H9 (cell line): ENCODE measurements around the gene DAPK1. TPM values are rescaled to one million over a fixed set of nuclear protein-coding genes. Genes with fewer than 3 reads are reported as not detected.

Source experiments
- DNase-seq: peaks from one replicate; pipeline ENCODE4 v3.0.0-alpha.2; 2017
- H2AFZ ChIP-seq: one replicate; pipeline ENCODE4 v1.6.1; 2013; ENCODE audit warnings: mild to moderate bottlenecking, low read length, control low read depth, moderate library complexity
- H2AK5ac ChIP-seq: 2 replicates; pipeline ENCODE4 v1.6.1; 2013; ENCODE audit warnings: low read length, control low read depth, mixed read lengths; ENCODE audit not compliant: insufficient read length
- H2BK120ac ChIP-seq: one replicate; pipeline ENCODE4 v1.6.1; 2013; ENCODE audit warnings: low read depth, mild to moderate bottlenecking, low read length, control low read depth, inconsistent platforms; ENCODE audit not compliant: poor library complexity, severe bottlenecking
- H2BK12ac ChIP-seq: 2 replicates; pipeline ENCODE4 v1.6.1; 2013; ENCODE audit warnings: low read length, control low read depth, mixed read lengths, low read depth; ENCODE audit not compliant: insufficient read length
- H2BK15ac ChIP-seq: 2 replicates; pipeline ENCODE4 v1.6.1; 2013; ENCODE audit warnings: low read depth, low read length, control low read depth
- H2BK20ac ChIP-seq: one replicate; pipeline ENCODE4 v1.6.1; 2013; ENCODE audit warnings: low read depth, mild to moderate bottlenecking, low read length, control low read depth, inconsistent platforms; ENCODE audit not compliant: poor library complexity, severe bottlenecking
- H2BK5ac ChIP-seq: 2 replicates; pipeline ENCODE4 v1.6.1; 2013; ENCODE audit warnings: low read length, control low read depth, mixed read lengths; ENCODE audit not compliant: insufficient read length
- H3K14ac ChIP-seq: 2 replicates; pipeline ENCODE4 v1.6.1; 2013; ENCODE audit warnings: low read length, control low read depth; ENCODE audit not compliant: insufficient read depth
- H3K18ac ChIP-seq: 2 replicates; pipeline ENCODE4 v1.6.1; 2013; ENCODE audit warnings: low read depth, mild to moderate bottlenecking, mixed read lengths, low read length, control low read depth; ENCODE audit not compliant: insufficient read length
- H3K23ac ChIP-seq: 2 replicates; pipeline ENCODE4 v1.6.1; 2013; ENCODE audit warnings: low read length, control low read depth, mixed read lengths, low read depth; ENCODE audit not compliant: insufficient read length
- H3K23me2 ChIP-seq: 2 replicates; pipeline ENCODE4 v1.6.1; 2013; ENCODE audit warnings: low read depth, mild to moderate bottlenecking, mixed read lengths, low read length, control low read depth; ENCODE audit not compliant: insufficient read length, poor library complexity, severe bottlenecking
- H3K27ac ChIP-seq: 2 replicates; pipeline ENCODE4 v1.5.1; 2013; ENCODE audit warnings: low read length, control low read depth, mixed read lengths, low read depth; ENCODE audit not compliant: insufficient read length
- H3K27me3 ChIP-seq: 2 replicates; pipeline ENCODE4 v1.6.1; 2013; ENCODE audit warnings: low read length, control low read depth, inconsistent platforms; ENCODE audit not compliant: insufficient read depth
- H3K4ac ChIP-seq: 2 replicates; pipeline ENCODE4 v1.6.1; 2013; ENCODE audit warnings: low read depth, mild to moderate bottlenecking, control low read depth, inconsistent platforms, low read length, moderate library complexity
- H3K4me1 ChIP-seq: 2 replicates; pipeline ENCODE4 v1.6.1; 2013; ENCODE audit warnings: low read length, control low read depth, inconsistent platforms; ENCODE audit not compliant: insufficient read depth
- H3K4me2 ChIP-seq: 2 replicates; pipeline ENCODE4 v1.6.1; 2013; ENCODE audit warnings: low read length, control low read depth, mixed read lengths; ENCODE audit not compliant: insufficient read length, insufficient read depth
- H3K56ac ChIP-seq: 2 replicates; pipeline ENCODE4 v1.6.1; 2013; ENCODE audit warnings: low read depth, mild to moderate bottlenecking, mixed read lengths, low read length, control low read depth; ENCODE audit not compliant: insufficient read length
- H3K79me1 ChIP-seq: 2 replicates; pipeline ENCODE4 v1.6.1; 2013; ENCODE audit warnings: low read depth, mild to moderate bottlenecking, moderate library complexity, low read length, control low read depth, inconsistent platforms; ENCODE audit not compliant: insufficient read depth, poor library complexity, severe bottlenecking
- H3K79me2 ChIP-seq: 2 replicates; pipeline ENCODE4 v1.6.1; 2013; ENCODE audit warnings: low read length, control low read depth, inconsistent platforms; ENCODE audit not compliant: insufficient read depth
- H3K9ac ChIP-seq: 2 replicates; pipeline ENCODE4 v1.6.1; 2013; ENCODE audit warnings: low read length, control low read depth, mixed read lengths; ENCODE audit not compliant: insufficient read length; ENCODE audit errors: extremely low read depth
- H3K9me3 ChIP-seq: one replicate; pipeline ENCODE4 v1.6.1; 2013; ENCODE audit warnings: low read depth, low read length, inconsistent platforms; ENCODE audit not compliant: control insufficient read depth
- H3T11ph ChIP-seq: one replicate; pipeline ENCODE4 v1.6.1; 2013; ENCODE audit warnings: mild to moderate bottlenecking, low read length, control low read depth, inconsistent platforms
- H4K20me1 ChIP-seq: one replicate; pipeline ENCODE4 v1.6.1; 2013; ENCODE audit not compliant: control insufficient read depth, insufficient read length, insufficient read depth
- H4K5ac ChIP-seq: 2 replicates; pipeline ENCODE4 v1.6.1; 2013; ENCODE audit warnings: low read depth, mild to moderate bottlenecking, mixed read lengths, low read length, control low read depth; ENCODE audit not compliant: insufficient read length
- H4K8ac ChIP-seq: replicated peaks from 2 replicates; pipeline ENCODE4 v1.6.1; 2013; ENCODE audit warnings: low read length, control low read depth, mixed read lengths, low read depth; ENCODE audit not compliant: insufficient read length
- H4K91ac ChIP-seq: 2 replicates; pipeline ENCODE4 v1.6.1; 2013; ENCODE audit warnings: low read depth, mild to moderate bottlenecking, moderate library complexity, mixed read lengths, low read length, control low read depth; ENCODE audit not compliant: insufficient read length
- H3K27ac Mint-ChIP-seq, 3 experiments: 2 replicates in 2 of 3; 3 replicates in 1 of 3; pipeline ENCODE4 v1.8.0; 2020 to 2021; ENCODE audit warnings: mixed read lengths in 3 of 3, mild to moderate bottlenecking in 1 of 3, moderate library complexity in 1 of 3
- H3K27me3 Mint-ChIP-seq: 2 replicates; pipeline ENCODE4 v1.8.0; 2021; ENCODE audit warnings: low read depth, mild to moderate bottlenecking, moderate library complexity, mixed read lengths
- H3K36me3 Mint-ChIP-seq, 3 experiments: 2 replicates in 2 of 3; 3 replicates in 1 of 3; pipeline ENCODE4 v1.8.0; 2020 to 2021; ENCODE audit warnings: low read depth in 3 of 3, mixed read lengths in 3 of 3; ENCODE audit not compliant: insufficient read depth in 1 of 3
- H3K4me1 Mint-ChIP-seq, 2 experiments: 2 replicates each; pipeline ENCODE4 v1.8.0; 2020; ENCODE audit warnings: mixed read lengths in 2 of 2
- H3K4me3 Mint-ChIP-seq, 2 experiments: 2 replicates in 1 of 2; 3 replicates in 1 of 2; pipeline ENCODE4 v1.8.0; 2020 to 2021; ENCODE audit warnings: mild to moderate bottlenecking in 2 of 2, mixed read lengths in 2 of 2, moderate library complexity in 1 of 2
- H3K9me3 Mint-ChIP-seq, 2 experiments: 2 replicates in 1 of 2; 3 replicates in 1 of 2; pipeline ENCODE4 v1.8.0; 2020; ENCODE audit warnings: mild to moderate bottlenecking in 2 of 2, mixed read lengths in 2 of 2, moderate library complexity in 1 of 2
- WGBS: extraction: QIAGEN DNeasy Blood & Tissue Kit; methylation state at CpG from one replicate; pipeline ENCODE4 v1.1.7; 2013; ENCODE audit warnings: missing lambda C conversion rate, low lambda C conversion rate, mixed read lengths; ENCODE audit not compliant: insufficient read length; ENCODE audit errors: extremely low coverage; 5-methylcytosine and 5-hydroxymethylcytosine counted together
- total RNA-seq: library from RNA; stranded (reverse); gene quantifications from 2 replicates; pipeline ENCODE4 v1.2.1, GENCODE V29; 2021
- TF ChIP-seq, protein P1 (sequence below): fragments of 200-600 bp; sonication (generic); conservative IDR thresholded peaks from 3 replicates; pipeline ENCODE4 v1.8.0; 2021; ENCODE audit warnings: antibody characterized with exemption, mild to moderate bottlenecking

Gene DAPK1
- total RNA-seq, 1 experiment from 2014 or later, result 79.4 TPM

DNA sequence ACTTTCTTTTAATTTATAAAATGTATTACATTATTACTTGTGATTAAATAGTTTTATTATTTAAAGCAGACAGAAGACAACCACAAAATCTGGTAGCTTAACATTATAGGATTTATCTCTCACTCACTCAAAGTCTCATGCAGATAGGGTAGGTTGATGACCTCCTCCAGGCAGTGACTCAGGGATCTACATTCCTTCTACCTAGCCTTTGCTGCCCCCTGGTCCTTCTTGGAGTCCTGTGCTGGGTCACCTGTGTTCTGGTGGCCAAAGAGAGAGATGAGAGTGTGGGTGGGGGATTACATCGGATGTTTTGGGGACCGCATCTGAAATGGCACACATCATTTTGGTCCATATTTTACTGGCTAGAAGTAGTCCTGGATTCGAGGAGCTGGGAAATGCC lies 132.6 kb downstream of the DAPK1 start:
- no peaks in the 10 kb centered on the region for H4K20me1 ChIP-seq
- H3K23me2 ChIP-seq, result no peaks in the 10 kb centered on the region
- no peak overlapping the region for H2BK5ac ChIP-seq
- no peak for DNase-seq
- H3T11ph ChIP-seq, result no peak overlapping the region
- no peak overlapping the region for H3K4me2 ChIP-seq
- no peaks in the 10 kb centered on the region for H3K9me3 ChIP-seq
- Mint-ChIP-seq H3K27me3 (no peaks in the 10 kb centered on the region), H3K4me1 (peaks cover 3 to 5% of the 10 kb centered on the region in 2 experiments; a peak in 2 of 4 replicates), H3K4me3 (no peak overlapping the region), H3K9me3 (no peaks in the 10 kb centered on the region; a peak in 1 of 5 replicates), H3K36me3 (peaks cover 32 to 38% (median 37%) of the 10 kb centered on the region in 3 experiments), H3K27ac (no peak overlapping the region)
- H3K79me2 ChIP-seq, result no peaks in the 10 kb centered on the region
- H2BK20ac ChIP-seq, result no peak overlapping the region
- no peak overlapping the region for H2AK5ac ChIP-seq
- no CpG with 5 or more reads among the region's 3 CpGs for WGBS
- H4K5ac ChIP-seq, result no peak overlapping the region
- no peak overlapping the region for H3K14ac ChIP-seq
- no peaks in the 10 kb centered on the region for H3K79me1 ChIP-seq
- no peak overlapping the region for H3K18ac ChIP-seq
- no peak overlapping the region for H2BK120ac ChIP-seq
- no peaks in the 10 kb centered on the region for H3K27me3 ChIP-seq
- no peak overlapping the region for H2BK12ac ChIP-seq
- H3K23ac ChIP-seq, result no peak overlapping the region
- peaks cover 3% of the 10 kb centered on the region; the same call in 1 of the 2 replicates for H3K4me1 ChIP-seq
- H3K56ac ChIP-seq, result no peak overlapping the region
- no peak overlapping the region for H3K4ac ChIP-seq
- no peak overlapping the region for H4K91ac ChIP-seq
- no peak overlapping the region for H2AFZ ChIP-seq
- no peak overlapping the region for H4K8ac ChIP-seq
- H2BK15ac ChIP-seq, result no peak overlapping the region
- H3K27ac ChIP-seq, result no peak overlapping the region
- TF ChIP-seq, protein P1, sequence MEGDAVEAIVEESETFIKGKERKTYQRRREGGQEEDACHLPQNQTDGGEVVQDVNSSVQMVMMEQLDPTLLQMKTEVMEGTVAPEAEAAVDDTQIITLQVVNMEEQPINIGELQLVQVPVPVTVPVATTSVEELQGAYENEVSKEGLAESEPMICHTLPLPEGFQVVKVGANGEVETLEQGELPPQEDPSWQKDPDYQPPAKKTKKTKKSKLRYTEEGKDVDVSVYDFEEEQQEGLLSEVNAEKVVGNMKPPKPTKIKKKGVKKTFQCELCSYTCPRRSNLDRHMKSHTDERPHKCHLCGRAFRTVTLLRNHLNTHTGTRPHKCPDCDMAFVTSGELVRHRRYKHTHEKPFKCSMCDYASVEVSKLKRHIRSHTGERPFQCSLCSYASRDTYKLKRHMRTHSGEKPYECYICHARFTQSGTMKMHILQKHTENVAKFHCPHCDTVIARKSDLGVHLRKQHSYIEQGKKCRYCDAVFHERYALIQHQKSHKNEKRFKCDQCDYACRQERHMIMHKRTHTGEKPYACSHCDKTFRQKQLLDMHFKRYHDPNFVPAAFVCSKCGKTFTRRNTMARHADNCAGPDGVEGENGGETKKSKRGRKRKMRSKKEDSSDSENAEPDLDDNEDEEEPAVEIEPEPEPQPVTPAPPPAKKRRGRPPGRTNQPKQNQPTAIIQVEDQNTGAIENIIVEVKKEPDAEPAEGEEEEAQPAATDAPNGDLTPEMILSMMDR, result 0 out of 3 replicates have a peak, but pooled peaks have one; percentile 15
- no peak overlapping the region for H3K9ac ChIP-seq
